M059J (cell line): ENCODE data around the gene LDLRAD4. TPM values are rescaled to one million over a fixed set of nuclear protein-coding genes. Genes with fewer than 3 reads are reported as not detected.
"Not testable (repeated sequence)": the region's sequence is repeated elsewhere in the genome, so short reads cannot be mapped to it uniquely, and the experiment has no call there.

ENCODE experiments used
- DNase-seq: peaks from one replicate; pipeline ENCODE4 v3.0.0-alpha.2; 2012; ENCODE audit warnings: low read depth
- total RNA-seq: library from RNA; depleted of rRNA; stranded (reverse); fragments of >200 nt; shearing (Covaris generic); gene quantifications from 2 replicates; pipeline ENCODE4 v1.2.3, GENCODE V29; 2014

Gene LDLRAD4
- total RNA-seq, 1 experiment from 2014 or later: 1.9 TPM

DNA sequence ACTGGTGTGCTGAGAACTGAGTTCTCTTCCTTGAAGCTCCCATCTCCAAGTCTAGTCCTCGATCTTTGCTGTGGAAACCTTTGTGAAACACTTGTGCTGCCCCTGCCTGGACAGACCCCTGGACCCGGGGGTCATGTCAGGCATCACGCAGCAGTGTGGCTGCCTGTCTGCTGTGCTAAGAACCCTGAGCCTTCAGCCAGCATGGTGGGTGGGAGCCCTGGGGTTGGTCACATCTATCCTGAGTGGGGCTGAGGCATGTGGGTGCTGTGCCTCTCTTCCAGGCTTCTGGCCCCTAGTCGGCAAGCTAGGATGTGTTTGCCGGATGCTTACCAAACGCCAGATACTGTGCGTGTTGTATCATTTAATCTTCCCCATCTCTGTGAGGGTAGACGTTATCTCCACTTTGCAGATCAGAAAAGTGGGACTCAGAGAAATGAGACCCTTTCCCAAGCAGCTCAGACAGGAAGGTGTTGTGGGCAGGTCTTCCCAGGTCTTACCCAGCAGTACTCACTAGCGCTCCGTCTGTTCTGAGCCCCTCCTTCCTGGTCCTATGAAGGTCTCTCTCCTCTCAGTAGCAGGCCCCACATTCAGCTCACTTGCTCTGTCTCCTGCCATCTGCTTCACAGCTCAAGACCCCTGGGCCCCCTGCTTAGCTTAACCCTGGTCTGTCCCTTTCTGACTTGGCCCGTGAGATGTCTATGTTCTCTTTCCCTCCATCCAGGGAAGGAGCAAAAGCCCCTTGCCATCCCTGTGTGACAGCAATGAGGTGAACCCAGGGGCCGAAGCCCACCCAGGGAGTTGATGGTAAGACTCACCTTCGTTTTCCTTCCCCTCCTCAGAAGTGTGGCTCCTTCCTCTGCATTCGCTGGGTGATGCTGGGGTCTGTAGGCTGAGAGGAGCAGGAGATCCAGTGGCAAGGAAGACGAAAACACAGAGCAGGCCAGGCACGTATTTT is 265.0 kb downstream of the LDLRAD4 start:
- DNase-seq: no peak

DNA sequence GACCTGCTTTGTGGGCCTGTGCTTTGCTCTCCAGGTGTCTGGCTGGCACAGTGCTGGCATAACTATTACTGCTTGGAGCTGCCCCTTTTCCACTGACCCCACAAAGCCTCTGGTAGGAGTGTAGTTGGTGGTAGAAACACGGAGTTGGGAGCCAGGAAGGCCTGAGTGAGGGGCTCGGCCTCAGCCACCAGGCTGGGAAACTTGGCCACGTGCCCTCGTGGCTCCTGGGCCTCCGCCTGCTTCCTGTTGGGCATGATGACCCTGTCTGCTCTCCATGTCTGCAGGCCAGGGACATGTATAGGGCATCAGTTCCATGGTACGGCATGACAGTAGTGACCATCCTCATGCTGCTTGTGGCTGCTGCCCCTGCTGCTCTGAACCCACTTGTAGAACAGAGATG is 266.6 kb downstream of the LDLRAD4 start:
- DNase-seq: no peak

DNA sequence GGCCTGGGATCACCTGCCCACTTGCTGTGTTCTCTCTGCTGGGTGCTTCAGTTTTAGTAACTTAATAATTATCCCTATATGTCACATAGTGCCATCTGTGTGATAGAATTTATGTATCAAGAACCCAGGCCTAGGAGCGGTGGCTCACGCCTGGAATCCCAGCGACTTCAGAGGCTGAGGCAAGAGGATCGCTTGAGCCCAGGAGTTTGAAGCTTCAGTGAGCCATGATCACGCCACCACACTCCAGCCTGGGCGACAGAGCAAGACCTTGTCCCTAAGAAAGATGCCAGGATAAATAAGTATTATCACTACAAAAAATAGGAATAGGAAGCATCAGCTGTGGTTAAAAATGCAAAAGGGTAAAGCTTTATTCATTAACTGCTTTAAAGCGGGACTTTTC is 267.0 kb downstream of the LDLRAD4 start:
- no peak for DNase-seq

DNA sequence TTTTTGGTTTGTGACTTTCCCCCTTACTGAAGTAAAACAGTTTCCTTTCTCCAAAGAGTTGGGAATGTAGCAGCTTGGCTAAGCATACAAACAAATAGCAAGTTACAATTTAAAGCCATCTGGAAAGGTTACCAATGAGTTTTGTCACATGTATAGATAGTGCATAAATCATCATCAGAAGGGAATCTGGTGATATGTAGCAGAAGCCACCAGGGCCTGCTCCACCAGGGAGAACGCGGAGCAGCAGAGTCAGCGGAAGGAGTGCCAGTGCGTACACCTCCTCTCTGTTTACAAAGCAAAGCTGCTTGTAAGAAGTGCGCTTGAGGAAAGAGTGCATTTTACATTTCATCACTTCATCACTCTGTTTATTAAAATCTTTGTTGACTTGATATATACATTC is 267.7 kb downstream of the LDLRAD4 start:
- DNase-seq: no peak

DNA sequence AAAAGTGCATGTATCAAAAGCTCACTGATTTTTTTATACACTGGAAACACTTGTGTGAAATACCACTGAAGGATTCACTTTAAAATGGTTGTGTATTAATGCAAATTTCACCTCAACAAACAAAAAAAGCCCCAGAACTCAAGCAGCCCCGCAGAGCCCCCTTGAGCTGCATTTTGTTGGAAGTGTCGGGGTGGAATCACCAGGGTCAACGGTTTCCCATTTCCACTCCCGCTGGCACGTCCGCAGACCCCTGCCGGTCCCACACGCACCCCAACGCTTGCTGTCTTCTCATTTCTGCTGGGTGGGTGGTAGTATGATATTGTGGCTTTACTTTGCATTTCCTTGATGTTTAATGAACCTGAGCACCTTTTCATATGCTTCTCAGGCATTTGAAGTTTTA is 268.1 kb downstream of the LDLRAD4 start:
- DNase-seq: no peak

DNA sequence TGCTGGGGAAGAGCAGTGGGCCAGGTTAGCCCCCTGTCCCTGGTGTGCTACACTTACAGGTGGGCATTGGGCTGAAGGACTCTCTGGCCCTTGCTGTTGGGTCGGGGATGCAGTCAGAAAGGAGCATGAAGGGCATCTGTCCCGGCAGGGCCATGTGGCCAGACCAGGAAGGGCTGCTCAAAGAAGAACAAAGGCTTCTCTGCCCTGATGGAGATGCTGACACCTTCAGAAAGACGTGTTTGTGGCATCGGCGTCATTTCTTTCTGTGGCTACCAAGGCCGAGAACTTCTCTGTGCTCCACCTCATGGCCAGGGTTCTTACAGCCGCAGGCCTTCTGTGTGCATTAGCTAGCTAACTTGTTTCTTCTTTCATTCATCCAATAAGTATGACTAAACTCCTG is 268.7 kb downstream of the LDLRAD4 start:
- DNase-seq: no peak

DNA sequence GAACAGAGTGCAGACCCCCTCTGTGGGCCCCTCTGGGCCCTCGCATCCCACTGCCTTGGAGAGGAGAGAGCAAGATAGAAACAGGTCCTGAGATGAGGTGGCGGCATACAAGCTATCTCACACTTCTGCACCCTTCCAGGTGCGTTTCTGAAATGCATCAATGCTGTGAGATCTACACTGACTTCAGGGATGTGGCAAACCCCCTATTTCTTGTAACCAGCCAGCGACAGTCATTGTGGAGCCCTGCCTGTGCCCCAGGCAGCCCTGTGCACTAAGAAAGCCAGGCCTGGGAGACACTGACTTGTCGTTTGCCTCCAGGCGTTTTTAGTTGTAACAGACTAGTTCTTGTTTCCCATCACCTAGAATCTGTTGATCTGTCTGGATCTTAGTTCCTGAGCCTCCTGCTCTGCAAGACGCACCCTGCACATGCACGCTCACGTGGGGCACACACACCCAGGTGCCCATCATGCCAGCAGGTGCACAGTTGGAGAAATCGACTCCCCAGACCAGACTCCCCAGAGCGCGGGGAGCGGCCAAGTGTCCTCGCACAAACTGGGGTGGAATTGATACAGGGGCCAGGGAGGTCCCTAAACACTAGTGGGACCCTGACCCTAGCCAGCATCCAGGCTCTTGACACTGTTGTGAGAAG is 269.8 kb downstream of the LDLRAD4 start:
- no peak for DNase-seq

DNA sequence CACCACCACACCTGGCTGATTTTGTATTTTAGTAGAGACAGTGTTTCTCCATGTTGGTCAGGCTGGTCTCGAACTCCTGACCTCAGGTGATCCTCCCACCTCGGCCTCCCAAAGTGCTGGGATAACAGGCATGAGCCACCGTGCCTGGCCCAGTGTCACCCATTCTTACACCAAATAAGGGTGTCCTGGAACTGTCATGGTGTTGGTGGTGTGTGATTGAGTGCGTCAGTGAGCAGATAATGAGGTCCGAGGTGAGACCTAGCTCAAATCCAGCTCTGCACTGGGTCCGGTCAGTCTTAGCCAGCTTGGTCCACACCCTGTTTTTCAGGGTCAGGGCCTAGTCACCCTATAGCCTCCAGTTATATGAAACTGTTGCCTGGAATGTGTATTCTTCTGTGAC is 270.7 kb downstream of the LDLRAD4 start:
- DNase-seq: not testable (repeated sequence)

DNA sequence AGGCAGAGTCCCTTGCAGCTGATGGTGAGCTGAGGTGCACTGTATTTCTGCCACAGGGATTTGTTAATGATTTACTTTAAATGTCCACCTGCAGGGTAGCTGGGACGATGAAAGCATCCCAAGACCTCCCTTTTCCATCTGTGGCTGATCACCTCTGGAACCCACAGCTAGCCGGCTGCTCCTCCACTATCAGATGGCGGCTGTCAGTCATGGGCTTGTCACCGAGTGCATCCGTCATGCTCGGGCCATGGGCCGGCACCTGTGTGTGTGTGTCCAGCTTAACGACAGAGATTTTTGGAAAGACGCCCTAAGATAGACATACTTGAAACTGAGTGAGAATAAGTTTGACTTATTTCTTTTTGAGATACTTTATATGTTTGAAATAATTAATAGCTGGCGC is 272.6 kb downstream of the LDLRAD4 start:
- no peak for DNase-seq

DNA sequence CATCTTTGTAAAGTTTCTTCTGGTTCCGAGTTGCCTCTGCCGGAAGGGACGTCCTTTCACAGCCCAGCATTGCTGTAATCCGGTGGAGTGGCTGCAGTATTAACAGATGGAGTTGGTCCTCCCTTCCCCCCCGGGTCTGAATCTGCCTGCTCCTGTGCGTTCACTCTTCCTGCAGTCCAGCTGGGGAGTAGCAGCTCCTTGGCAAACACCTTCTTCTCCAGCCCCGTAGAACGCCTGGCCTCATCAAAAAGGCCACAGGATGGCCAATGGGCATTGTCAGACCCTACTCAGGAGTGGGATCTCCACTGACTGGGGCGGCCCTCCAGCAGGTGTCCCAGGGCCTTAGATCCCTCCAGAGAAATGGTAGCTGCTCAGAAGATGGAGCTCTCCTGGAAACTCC is 273.8 kb downstream of the LDLRAD4 start:
- no peak for DNase-seq

DNA sequence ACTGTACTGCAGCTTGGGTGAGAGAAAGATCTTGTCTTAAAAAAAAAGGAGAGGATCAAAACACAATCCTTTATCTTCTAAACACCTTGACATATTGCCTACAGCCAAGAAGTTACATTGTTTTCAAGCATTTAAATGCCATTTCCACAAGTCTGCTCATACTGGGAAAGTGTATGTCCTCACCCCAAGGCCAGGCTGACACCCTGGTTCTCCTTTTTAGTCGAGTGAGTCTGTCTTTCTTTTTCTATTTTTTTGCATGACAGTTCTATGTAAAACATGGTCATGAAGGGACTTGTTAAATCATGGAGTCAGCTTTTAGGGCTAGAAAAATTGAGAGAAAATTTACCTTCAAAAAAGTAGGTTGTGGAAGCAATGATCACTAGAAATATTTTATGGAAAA is 274.5 kb downstream of the LDLRAD4 start:
- DNase-seq: no peak

DNA sequence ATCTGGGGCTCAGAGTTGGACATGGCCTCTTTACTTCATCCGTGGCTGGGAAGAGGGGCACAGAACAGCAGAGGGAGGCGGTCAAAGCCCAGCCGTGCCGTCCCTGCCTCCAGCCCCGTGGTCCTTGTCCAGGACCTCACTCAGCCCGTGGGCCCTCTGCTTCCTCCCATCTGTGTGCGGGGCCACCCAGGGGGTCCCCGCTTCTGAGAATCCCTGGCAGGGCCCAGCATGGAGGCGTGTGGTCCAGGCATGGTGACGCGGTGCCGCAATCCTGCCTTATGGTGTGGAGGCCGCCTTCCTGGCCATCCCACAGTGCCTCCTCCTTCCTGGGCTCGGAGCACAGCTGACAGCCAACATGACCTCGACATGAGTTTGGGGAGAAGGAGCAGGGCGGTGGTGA is 275.2 kb downstream of the LDLRAD4 start:
- no peak for DNase-seq

DNA sequence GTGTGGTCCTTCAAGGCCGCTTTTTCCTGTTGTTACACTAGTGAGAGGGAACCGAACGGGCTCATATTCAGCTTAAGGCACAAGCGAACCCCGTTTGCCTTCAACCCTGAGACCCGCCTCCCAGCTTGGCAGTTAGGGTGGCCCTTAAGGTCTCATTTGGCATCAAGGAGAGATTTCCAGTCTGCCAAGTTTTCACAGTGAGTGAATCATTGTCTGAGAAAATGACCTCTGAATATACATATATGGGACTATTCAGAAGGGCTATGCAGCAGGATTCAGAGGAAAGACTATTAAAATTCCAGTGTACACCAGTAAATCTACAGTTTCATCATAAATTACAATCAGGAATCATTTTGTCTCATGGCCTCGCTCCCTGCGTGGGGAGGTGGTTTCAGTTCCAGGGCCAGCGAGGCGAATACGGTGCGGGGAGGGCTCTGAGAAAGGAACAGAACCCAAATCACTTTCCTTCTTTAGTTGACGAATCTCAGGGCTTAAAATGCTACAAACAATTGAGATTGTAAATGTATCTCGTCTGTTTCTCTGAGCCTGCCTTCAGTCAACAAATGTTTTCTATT is 276.4 kb downstream of the LDLRAD4 start:
- no peak for DNase-seq

DNA sequence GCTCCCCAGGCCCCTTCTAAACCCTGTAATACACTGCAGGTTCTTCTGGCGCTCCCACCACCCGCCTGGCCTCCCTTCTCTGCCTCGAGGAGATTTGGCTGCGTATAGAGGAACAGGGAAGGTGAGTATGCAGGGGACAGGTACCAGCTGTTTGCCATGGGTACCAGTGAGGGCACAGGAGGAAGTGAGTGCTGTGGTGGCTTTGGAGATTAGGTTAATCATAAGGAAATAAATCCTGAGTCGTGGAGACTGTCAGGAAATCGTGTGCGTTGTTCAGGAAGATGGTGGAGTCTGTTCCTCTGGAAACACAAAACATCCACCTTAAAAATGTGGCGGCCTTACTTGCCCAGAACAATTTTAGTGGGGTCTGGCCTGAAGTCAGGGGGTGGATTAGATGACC is 277.4 kb downstream of the LDLRAD4 start:
- DNase-seq: no peak

DNA sequence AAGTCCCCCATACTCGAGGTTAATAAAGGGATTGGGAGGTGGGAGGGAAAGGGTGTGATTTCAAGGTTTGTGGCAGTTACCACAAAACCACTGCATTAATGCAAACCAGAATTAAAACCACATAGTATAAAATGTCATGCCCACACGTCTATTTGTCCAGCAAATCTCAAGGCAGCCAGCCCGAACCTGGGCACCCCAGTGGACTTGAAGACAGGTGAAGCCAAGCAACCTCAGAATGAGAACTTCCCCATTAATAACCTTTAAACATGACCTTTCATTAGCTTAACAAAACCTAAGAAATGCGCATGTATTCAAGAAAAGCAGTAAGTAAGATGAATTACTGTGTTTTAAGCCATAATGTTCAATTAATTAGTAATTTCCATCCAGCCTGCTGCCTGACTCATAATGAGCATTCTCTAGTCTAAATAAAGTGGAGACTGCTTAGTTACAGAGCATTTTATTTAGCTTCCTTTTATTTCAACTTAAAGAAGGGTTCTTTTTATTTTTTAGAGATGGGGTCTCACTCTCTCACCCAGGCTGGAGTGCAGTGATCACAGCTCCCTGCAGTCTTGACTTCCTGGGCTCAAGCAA is 278.2 kb downstream of the LDLRAD4 start:
- no peak for DNase-seq

DNA sequence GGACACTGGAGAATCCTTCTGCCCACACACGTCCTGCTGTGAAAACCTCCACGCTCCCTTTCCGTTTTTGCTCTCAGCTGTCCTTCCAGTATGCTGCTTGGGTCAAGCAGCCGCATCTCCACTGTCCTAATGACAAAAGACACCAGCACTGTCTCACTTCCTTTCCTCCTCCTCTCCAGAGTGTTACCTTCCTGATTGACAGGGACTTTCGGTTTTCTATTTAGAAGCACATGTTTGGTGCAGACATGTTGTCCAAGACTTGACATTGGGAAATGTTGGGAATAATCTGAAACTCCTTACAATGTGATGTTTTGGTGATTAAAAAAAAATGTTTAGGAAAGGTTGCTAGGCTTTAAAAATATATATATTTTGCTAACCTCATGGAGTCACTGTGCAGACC is 281.2 kb downstream of the LDLRAD4 start:
- no peak for DNase-seq

DNA sequence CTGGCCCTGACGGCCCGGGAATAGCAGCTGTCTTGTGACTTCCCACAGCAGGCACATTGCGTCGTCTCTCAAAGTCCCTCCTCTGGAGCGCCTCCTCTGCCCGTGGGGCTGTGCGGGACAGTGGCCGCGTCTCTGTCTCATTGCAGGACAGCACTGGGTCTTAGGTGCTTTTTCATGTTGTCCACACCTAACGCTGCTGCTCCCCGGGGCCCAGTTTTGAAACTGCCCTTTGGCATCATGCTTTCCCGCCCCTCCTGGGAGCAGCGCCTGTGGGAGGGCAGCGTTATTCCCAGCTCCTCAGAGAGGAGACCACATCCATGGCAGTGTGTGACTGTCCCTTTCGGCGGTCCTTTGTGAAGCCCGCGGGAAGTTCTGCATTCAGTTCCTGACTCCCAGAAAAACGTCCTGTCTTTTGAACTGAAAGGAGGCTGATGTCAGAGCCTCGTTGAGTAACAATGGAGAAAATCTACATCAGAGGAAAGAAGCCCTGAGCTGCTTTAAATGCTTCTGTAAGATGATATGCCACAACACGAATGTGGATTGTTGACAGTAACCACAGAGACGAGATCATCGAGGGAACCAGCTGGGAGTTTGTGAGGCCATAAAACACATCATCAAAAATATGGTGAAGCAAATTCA is 281.8 kb downstream of the LDLRAD4 start:
- DNase-seq: peak; percentile 87

DNA sequence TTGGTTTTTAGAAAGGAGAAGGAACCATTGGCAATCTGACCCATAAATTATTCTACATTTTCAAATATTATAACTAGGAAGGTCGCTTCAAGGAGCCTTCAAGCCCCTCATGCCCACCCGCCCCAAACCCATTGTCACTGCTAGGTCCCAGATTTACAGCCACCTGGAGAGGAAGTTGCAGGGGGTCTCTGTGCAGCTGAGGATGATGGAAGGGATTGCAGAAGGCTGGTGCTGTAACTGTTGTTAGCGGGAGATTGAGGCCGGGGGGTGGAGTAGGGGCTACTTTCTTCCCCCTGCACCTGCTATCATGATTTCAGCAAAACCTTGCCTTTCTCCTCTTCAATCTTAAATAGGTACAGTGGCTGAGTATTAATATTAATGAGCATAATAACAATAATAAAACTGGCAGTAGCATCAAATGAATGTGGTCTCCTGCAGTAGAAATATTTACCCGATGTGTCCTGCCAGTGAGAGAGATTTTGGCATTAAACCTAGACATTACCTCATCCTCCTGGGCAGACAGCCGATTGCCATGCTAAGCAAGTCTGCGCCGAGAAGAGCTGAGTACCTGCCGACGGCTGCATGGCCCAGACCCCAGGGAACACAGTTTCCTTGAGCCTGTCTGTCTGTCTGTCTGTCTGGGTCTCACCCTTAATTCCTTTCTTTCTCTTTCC is 282.4 kb downstream of the LDLRAD4 start:
- DNase-seq: peak; percentile 81

DNA sequence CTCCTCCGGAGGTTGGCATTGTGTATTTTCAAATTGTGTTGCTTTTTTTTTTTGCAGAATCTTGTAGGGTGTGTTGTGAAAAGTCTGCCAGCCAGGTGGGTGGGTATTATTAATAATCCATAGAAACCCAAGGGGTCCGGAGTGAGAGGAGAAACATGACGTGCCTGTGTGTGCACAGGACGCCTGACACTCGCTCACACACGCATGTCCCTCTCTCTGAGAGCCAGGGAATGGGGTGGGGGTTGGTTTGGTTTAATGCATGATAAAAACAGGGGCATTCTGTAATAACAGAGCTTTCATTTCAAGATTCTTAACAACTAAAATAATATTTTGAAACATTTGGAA is 283.0 kb downstream of the LDLRAD4 start:
- no peak for DNase-seq

DNA sequence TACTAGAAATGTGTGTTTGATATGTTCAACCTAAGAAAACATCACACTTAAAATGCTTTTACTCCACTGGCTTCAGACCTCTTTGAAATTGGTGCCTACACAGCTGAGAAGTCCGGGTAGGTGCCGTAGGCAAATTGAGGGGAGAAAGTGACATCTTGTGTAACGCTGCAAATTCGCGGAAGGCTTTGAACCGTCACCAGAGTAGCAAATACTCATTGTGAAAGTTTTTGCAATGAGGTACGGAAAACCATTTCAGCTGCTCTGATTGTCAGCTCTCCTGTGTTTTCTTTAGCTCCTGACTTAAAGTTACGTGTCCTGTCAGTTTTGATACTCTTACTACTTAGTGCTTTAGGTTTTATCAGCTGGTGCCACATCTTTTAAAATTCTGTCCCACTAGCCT is 283.3 kb downstream of the LDLRAD4 start:
- no peak for DNase-seq

DNA sequence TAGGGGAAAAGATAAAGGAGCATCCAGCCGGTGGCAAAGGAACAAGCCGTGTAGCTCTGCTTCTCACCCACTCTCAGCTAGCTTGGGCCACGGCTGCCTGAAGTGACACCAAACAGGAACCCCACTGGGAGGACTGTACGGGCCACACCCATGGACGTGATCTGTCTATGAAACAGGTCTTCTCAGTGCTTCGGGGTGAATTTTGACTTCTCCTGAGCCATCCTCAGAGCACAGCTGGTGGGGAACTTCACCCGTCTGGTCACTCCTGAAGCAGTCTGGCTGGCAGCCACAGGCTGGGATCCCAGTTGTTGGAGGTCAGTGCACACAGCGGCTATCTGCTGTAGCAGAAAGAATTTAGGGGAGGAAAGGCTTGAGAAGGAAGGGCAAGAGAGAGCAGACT is 284.0 kb downstream of the LDLRAD4 start:
- DNase-seq: peak; percentile 34

DNA sequence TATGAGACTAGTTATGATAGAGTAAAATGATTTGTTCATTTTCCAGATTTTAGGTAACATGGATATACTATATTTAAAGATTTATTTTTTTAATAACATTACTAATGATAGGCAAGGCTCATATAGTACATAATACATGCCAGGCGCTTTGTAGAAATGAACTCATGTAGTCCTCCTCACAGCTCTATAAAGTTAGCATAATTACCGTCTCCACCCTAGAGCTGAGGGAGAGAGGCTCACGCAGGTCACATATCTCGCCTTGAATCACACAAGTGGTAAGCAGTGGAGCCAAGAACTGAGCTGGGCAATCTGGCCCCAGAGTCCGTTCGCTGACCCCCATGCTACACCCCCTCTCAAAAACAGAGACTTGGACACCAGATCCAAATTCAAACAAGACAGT is 285.3 kb downstream of the LDLRAD4 start:
- DNase-seq: no peak
